BE2C (cell line): ENCODE data around the gene DIO3.

Experiments used
- DNase-seq: peaks from one replicate; pipeline ENCODE4 v3.0.0-alpha.2; 2020
- H3K27me3 ChIP-seq: fragments of 250-450 bp; sonication (Bioruptor Pico); 2 replicates; pipeline ENCODE4 v1.5.1; 2020; ENCODE audit warnings: mild to moderate bottlenecking
- H3K36me3 ChIP-seq: fragments of 250-450 bp; sonication (Bioruptor Pico); 2 replicates; pipeline ENCODE4 v1.5.1; 2020; ENCODE audit warnings: mild to moderate bottlenecking
- H3K4me1 ChIP-seq: fragments of 250-450 bp; sonication (Bioruptor Pico); 2 replicates; pipeline ENCODE4 v1.5.1; 2020
- H3K4me3 ChIP-seq: 2 replicates; pipeline ENCODE4 v1.5.1; 2011; ENCODE audit warnings: low read depth, low read length
- H3K9me3 ChIP-seq: fragments of 250-450 bp; sonication (Bioruptor Pico); 2 replicates; pipeline ENCODE4 v1.5.1; 2020
- TF ChIP-seq, protein P1 (sequence below): IDR thresholded peaks from 2 replicates; pipeline ENCODE4 v1.5.1; 2012; ENCODE audit warnings: mild to moderate bottlenecking, low read depth, low read length

Gene DIO3

DNA sequence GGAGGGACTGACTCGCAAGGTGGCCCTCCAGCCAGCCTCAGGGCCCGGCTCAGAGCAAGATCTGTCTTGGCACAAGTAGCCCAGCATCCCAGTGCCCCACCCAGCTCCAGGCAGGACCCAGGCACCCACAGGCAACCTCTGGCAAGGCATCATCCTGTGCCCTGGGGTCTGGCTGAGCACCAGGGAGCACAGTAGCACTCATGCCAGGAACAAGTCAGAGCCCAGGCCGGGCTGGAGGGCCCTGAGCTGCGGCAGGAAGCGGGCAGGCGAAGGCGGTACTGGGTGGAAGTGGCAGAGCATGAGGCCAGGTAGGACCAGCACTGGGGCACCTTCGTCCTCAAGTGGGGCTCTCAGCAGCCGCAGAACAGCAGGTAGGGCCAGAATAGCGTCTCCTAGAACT, 5.2 kb upstream of the DIO3 start:
- DNase-seq = no peak
- Histone ChIP-seq H3K9me3 (no peaks in the 10 kb centered on the region), H3K4me3 (no peak overlapping the region), H3K4me1 (no peaks in the 10 kb centered on the region), H3K27me3 (peaks cover 30% of the 10 kb centered on the region), H3K36me3 (no peaks in the 10 kb centered on the region)
- TF ChIP-seq, protein P1, sequence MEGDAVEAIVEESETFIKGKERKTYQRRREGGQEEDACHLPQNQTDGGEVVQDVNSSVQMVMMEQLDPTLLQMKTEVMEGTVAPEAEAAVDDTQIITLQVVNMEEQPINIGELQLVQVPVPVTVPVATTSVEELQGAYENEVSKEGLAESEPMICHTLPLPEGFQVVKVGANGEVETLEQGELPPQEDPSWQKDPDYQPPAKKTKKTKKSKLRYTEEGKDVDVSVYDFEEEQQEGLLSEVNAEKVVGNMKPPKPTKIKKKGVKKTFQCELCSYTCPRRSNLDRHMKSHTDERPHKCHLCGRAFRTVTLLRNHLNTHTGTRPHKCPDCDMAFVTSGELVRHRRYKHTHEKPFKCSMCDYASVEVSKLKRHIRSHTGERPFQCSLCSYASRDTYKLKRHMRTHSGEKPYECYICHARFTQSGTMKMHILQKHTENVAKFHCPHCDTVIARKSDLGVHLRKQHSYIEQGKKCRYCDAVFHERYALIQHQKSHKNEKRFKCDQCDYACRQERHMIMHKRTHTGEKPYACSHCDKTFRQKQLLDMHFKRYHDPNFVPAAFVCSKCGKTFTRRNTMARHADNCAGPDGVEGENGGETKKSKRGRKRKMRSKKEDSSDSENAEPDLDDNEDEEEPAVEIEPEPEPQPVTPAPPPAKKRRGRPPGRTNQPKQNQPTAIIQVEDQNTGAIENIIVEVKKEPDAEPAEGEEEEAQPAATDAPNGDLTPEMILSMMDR = no peak

DNA sequence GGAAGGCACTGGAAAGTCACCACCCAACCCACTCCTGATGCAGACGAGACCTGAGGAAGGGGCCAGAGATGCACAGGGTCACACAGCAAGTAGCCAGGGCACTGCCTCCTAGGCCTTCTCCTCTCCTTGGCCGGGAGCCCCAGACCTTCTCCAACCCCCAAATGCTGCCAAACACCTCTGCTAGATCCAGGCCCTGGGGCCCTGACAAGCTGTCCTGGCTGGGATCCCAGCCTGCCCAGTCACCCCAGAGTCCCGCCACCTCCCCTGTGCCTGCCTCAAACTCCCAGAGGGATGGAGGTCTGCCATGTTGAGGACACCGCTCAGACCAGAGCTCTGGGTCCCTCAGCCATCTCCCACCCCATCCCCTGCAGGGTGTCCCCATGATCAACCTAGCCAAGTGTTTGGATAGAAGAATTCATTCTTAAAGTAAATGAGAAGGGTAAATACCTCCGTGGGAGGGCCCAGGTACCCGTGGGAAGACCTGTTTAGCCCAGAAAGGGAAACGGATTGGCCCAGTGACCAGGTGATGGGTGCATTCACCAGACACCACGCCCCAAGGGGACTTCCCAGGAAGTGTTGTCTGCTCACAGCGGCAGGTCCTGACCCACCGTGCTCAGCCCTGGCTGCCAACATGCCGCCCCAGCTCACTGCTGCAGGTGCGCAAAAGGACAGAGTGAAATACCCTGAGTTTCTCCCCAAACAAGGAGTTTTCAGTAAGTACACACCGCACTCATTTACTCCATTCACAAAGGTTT, 4.6 kb upstream of the DIO3 start:
- Histone ChIP-seq H3K4me3 (no peak overlapping the region), H3K9me3 (peaks cover 5% of the 10 kb centered on the region), H3K36me3 (no peaks in the 10 kb centered on the region), H3K4me1 (no peaks in the 10 kb centered on the region), H3K27me3 (peaks cover 36% of the 10 kb centered on the region)
- TF ChIP-seq, protein P1 = no peak
- no peak for DNase-seq

DNA sequence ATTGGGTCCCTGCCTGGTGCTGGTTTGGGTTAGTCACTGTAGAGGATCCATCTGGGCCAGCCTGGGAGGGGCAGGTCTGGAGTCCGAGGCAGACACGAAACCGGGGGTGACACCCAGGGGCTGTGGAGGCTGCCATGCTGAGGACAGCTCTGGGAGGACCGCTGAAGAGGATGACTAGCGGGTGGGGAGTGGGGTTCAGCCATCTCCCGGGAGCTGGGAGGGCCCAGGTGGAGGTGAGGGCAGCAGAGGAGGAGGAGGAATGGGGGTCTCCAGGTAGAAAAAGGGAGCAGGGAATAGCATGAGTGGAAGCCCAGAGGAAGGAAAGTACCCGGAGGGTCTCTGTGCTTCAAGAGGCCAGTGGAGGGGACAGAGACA, 4.0 kb upstream of the DIO3 start:
- no peaks in the 10 kb centered on the region for H3K36me3 ChIP-seq
- peaks cover 6% of the 10 kb centered on the region for H3K9me3 ChIP-seq
- H3K27me3 ChIP-seq = peaks cover 41% of the 10 kb centered on the region
- TF ChIP-seq, protein P1 = no peak
- no peak overlapping the region for H3K4me3 ChIP-seq
- H3K4me1 ChIP-seq = no peaks in the 10 kb centered on the region
- no peak for DNase-seq

DNA sequence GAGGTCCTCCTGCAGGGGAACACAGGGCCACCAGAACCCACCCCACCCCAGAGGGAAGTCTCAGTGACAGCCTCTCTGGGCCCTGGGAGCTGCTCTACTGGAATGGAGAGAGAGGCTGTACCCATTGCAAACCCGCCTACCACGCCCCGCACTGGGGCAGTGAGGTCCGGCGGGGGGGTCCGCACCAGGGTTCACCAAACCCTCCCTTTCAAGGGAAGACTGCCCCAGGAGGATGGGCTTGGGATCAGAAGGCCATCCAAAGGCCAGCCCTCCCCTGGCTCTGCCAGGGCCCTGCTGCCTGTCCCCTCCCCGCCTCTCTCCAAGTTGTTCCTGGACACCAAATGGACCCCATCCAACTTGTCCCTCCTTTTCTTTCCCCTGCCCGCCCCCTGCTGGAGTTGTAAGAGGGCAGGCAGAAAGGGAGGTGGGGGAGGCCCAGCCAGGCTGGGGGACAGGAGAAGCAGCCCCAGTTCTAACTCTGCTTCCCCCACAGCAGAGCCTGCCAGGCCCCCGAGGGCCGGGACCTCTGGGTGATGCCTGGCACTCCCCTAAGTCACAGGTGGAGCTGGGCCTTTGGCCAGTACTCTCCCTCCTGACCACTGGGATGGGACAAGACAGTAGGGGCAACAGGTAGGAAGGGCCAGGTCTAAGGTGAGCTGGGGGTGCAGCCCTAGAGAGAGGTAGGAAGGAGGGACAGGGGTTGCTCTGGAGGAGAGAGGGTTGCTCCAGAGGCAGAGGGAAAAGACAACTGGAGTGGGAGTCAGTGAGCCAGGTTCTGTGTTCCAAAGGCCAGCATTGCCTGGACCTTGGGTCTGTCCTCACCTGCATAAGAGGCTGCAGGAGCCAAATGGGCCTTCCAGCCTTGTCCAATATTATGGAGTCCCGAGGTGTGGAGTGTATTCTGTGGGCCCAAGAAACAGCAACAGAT, 3.2 kb upstream of the DIO3 start:
- no peak for DNase-seq
- Histone ChIP-seq H3K27me3 (peaks cover 49% of the 10 kb centered on the region), H3K36me3 (no peaks in the 10 kb centered on the region), H3K9me3 (peaks cover 6% of the 10 kb centered on the region), H3K4me3 (no peak overlapping the region), H3K4me1 (no peaks in the 10 kb centered on the region)
- TF ChIP-seq, protein P1 = peak; percentile 15; the same call in 1 of the 2 replicates

DNA sequence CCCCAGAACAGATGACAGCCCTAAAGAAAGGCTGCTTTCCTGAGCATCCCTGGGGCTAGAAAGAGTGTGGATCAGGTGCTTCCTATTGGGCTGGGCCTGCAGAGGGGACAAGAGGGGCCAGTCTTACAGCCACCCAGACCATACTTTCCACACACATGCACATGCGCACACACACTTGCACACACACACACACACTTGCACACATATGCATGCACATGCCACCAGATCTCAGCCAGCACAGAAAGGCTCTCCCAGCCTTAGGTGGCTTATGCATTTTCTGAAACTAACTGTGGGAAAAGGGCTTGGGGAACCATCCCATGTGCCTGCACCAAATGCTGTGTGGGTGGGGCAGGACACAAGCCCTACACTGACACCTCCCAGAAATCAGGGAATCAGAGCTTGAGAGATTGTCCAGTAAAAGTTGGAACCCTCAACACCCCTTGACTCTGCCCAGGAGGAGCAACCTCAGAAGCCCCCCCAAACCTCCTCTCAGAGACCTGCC, 2.5 kb upstream of the DIO3 start:
- no peak overlapping the region for H3K4me3 ChIP-seq
- H3K36me3 ChIP-seq = no peaks in the 10 kb centered on the region
- TF ChIP-seq, protein P1 = no peak
- no peak for DNase-seq
- no peaks in the 10 kb centered on the region for H3K4me1 ChIP-seq
- H3K9me3 ChIP-seq = peaks cover 6% of the 10 kb centered on the region
- peaks cover 56% of the 10 kb centered on the region for H3K27me3 ChIP-seq

DNA sequence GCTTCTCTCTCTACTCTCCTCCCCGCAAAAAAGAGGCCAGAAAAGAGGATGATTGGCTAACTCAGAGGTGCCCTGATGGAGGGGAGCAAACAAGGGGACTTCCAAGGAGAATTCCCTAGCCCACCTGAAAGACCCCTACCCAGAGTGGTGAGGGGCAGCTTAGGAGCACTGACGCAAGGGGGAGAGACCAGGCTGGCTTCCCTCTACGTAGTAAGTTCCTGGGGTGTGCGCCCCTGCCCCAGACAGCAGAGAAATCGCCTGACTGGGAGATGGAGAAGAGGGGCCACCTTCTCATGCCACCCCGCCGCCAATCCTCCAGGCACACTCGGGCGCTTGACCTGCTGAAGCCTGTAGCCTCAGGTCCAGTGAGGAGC, 2.1 kb upstream of the DIO3 start:
- H3K27me3 ChIP-seq = peaks cover 61% of the 10 kb centered on the region

More for the DNA sequence above, 2.1 kb upstream of the DIO3 start:
- H3K9me3 ChIP-seq = peaks cover 6% of the 10 kb centered on the region
- no peak for DNase-seq
- no peaks in the 10 kb centered on the region for H3K4me1 ChIP-seq
- TF ChIP-seq, protein P1 = no peak
- no peaks in the 10 kb centered on the region for H3K36me3 ChIP-seq
- no peak overlapping the region for H3K4me3 ChIP-seq
